ENCODE results near the gene DDX59.

Gene DDX59

GRCh38 chr1:200653022-200653462 is 16.7 kb downstream of the DDX59 start (continued):
- TF ChIP-seq TSHZ1 (tag by site-specific recombination; IDR thresholded peaks at IDR 0.05; ENCODE audit: borderline replicate concordance) (no peak), ZNF223 (tag by site-specific recombination; IDR thresholded peaks at IDR 0.05) (no peak), ZNF138 (tag by site-specific recombination; IDR thresholded peaks at IDR 0.05; ENCODE audit: borderline replicate concordance) (no peak), SP7 (tag by site-specific recombination; IDR thresholded peaks at IDR 0.05) (no peak), GLI2 (tag by site-specific recombination; IDR thresholded peaks at IDR 0.05; ENCODE audit: borderline replicate concordance, low read depth) (no peak), ZNF292 (tag by site-specific recombination; IDR thresholded peaks at IDR 0.05; ENCODE audit: borderline replicate concordance, low read depth) (no peak), ZBTB26 (tag by site-specific recombination; optimal IDR thresholded peaks at IDR 0.05) (no peak), MEIS1 (CRISPR knock-in tag; IDR thresholded peaks at IDR 0.05; ENCODE audit: borderline replicate concordance) (no peak), ZNF404 (tag by site-specific recombination; IDR thresholded peaks at IDR 0.05) (no peak), ZNF184 (tag by site-specific recombination; IDR thresholded peaks at IDR 0.05) (no peak)

- TF ChIP-seq ZNF121 (tag by site-specific recombination; IDR thresholded peaks at IDR 0.05) (no peak), EGR2 (tag by site-specific recombination; IDR thresholded peaks at IDR 0.05; ENCODE audit: low read depth) (no peak), SP2 (tag by site-specific recombination; IDR thresholded peaks at IDR 0.05) (no peak)
- ChIA-PET POLR2A (interaction anchor here (2.6 kb wide), 1 partner anchor 17 kb away, joined by 7 read pairs; the partner anchor contains the start of gene DDX59), CTCF (interaction anchor here (0.7 kb wide), 1 partner anchor 184 kb away, joined by 3 read pairs; no protein-coding TSS in a partner anchor)
- Histone ChIP-seq H3K9me3 (ENCODE audit: control insufficient read depth, insufficient read depth, low read depth, low read length) (no peaks in the 10 kb centered on the region), H3K4me3 (ENCODE audit: low read depth, low read length) (no peak overlapping the region), H3K36me3 (ENCODE audit: control insufficient read depth in 2 of 2, insufficient read depth in 1 of 2, low read length in 2 of 2) (peaks cover 15 to 45% of the 10 kb centered on the region in 2 experiments; a peak in 2 of 3 replicates), H3K4me1 (ENCODE audit: control insufficient read depth, insufficient read depth, low read length) (no peaks in the 10 kb centered on the region), H3K27ac (ENCODE audit: extremely low read depth, low read depth, low read length) (no peak overlapping the region)
Observed at GRCh38 chr1:200652378-200652777, 17.3 kb downstream of the DDX59 start.

GRCh38 chr1:200646515-200646914 is 23.2 kb downstream of the DDX59 start:
- no peaks in the 10 kb centered on the region for H3K9me3 ChIP-seq (ENCODE audit: control insufficient read depth, insufficient read depth, low read depth, low read length)
- H3K4me1 ChIP-seq (ENCODE audit: control insufficient read depth, insufficient read depth, low read length) = no peaks in the 10 kb centered on the region
- POLR2A ChIA-PET = interaction anchor here (0.6 kb wide), 1 partner anchor 72 kb away, joined by 4 read pairs; no protein-coding TSS in a partner anchor
- H3K27ac ChIP-seq (ENCODE audit: extremely low read depth, low read depth, low read length) = no peak overlapping the region
- H3K4me3 ChIP-seq (ENCODE audit: low read depth, low read length) = no peak overlapping the region
- CTCF ChIA-PET = interaction anchor here (1.6 kb wide), 1 partner anchor 25 kb away, joined by 7 read pairs; no protein-coding TSS in a partner anchor
- peaks cover 24 to 25% of the 10 kb centered on the region in 2 experiments for H3K36me3 ChIP-seq (ENCODE audit: control insufficient read depth in 2 of 2, insufficient read depth in 1 of 2, low read length in 2 of 2)
- TF ChIP-seq ZNF707 (tag by site-specific recombination; IDR thresholded peaks at IDR 0.05) (no peak), MZF1 (tag by site-specific recombination; IDR thresholded peaks at IDR 0.05; ENCODE audit: borderline replicate concordance) (no peak), ZNF585B (tag by site-specific recombination; IDR thresholded peaks at IDR 0.05) (no peak), ZNF112 (tag by site-specific recombination; IDR thresholded peaks at IDR 0.05) (no peak), ZNF2 (tag by site-specific recombination; IDR thresholded peaks at IDR 0.05) (no peak), ZXDB (tag by site-specific recombination; IDR thresholded peaks at IDR 0.05) (no peak), BCL11A (tag by site-specific recombination; IDR thresholded peaks at IDR 0.05; ENCODE audit: low read depth) (no peak), ZEB2 (tag by site-specific recombination; IDR thresholded peaks at IDR 0.05) (no peak), ZNF677 (tag by site-specific recombination; IDR thresholded peaks at IDR 0.05) (no peak), PRDM10 (tag by site-specific recombination; IDR thresholded peaks at IDR 0.05) (no peak), ZNF830 (tag by site-specific recombination; IDR thresholded peaks at IDR 0.05; ENCODE audit: low read depth) (no peak), ZBTB44 (tag by site-specific recombination; IDR thresholded peaks at IDR 0.05) (no peak)
